Measurements from ENCODE around the gene NR1H4. TPM values are rescaled to one million over a fixed set of nuclear protein-coding genes. Genes with fewer than 3 reads are reported as not detected.

NR1H4 gene
- total and polyA plus RNA-seq, 9 of the 15 experiments (the other 6 are each of a cell fraction or from before 2014, with no cell fraction given) = 0.03 TPM; not detected in 8

GRCh38 chr12:100443434-100443833 is 30.2 kb upstream of the NR1H4 start:
- no peak for ATAC-seq
- intact Hi-C loops (cut with micrococcal nuclease) = no loop called here
- H2AFZ ChIP-seq (ENCODE audit: low read depth, low read length) = no peak overlapping the region
- 45% methylated on average over 1 of the region's 1 CpG for WGBS (ENCODE audit: insufficient coverage, low coverage, missing lambda C conversion rate)
- H3K9me1 ChIP-seq (ENCODE audit: control insufficient read depth, insufficient read depth, low read length) = no peaks in the 10 kb centered on the region
- CTCF ChIA-PET (ENCODE audit: low intra/inter-chr PET ratio) = no interaction called here
- no peak overlapping the region for H3K27ac ChIP-seq (ENCODE audit: extremely low read depth, low read depth, low read length)
- no peaks in the 10 kb centered on the region for H3K36me3 ChIP-seq (ENCODE audit: control insufficient read depth, insufficient read depth, low read length)
- no peaks in the 10 kb centered on the region for H3K9me3 ChIP-seq (replicated peaks; ENCODE audit: control insufficient read depth, insufficient read depth, low read depth, low read length)
- H3K79me2 ChIP-seq (ENCODE audit: control insufficient read depth, insufficient read depth, low read length) = no peaks in the 10 kb centered on the region
- BruUV-seq (replicated peaks) = no TSS peak
- H3K4me3 ChIP-seq = no peak overlapping the region
- H3K4me1 ChIP-seq (replicated peaks in 1 of 2; ENCODE audit: control insufficient read depth in 2 of 2, insufficient read depth in 2 of 2, low read length in 2 of 2) = no peaks in the 10 kb centered on the region
- POLR2A ChIA-PET = no interaction called here
- no peak overlapping the region for H3K4me2 ChIP-seq (ENCODE audit: insufficient read depth, low read length)
- no peak for DNase-seq (ENCODE audit: extremely low read depth in 1 of 4, low spot score in 3 of 4)
- in situ Hi-C loops (cut with MboI) = no loop called here
- no peaks in the 10 kb centered on the region for H3K27me3 ChIP-seq (ENCODE audit: control insufficient read depth in 2 of 2, insufficient read depth in 2 of 2, low read length in 2 of 2)
- no peak for FAIRE-seq
- no peak overlapping the region for H3K9ac ChIP-seq (ENCODE audit: insufficient read depth in 1 of 2, low read depth in 2 of 2, low read length in 2 of 2)
- H4K20me1 ChIP-seq (replicated peaks; ENCODE audit: control insufficient read depth, insufficient read depth, low read length) = no peaks in the 10 kb centered on the region
- TF ChIP-seq PTTG1 (tag; IDR thresholded peaks at IDR 0.05; ENCODE audit: low read depth) = no peak
- TF ChIP-seq ZNF224 (CRISPR knock-in tag; IDR thresholded peaks at IDR 0.05) = no peak
- no peak for TF ChIP-seq FOXK1 (CRISPR knock-in tag; IDR thresholded peaks at IDR 0.05; ENCODE audit: borderline replicate concordance)
- no peak for TF ChIP-seq ZNF639 (CRISPR knock-in tag; conservative IDR thresholded peaks at IDR 0.05 in 1 of 2, IDR thresholded peaks at IDR 0.05 in 1 of 2)
- no peak for TF ChIP-seq HDAC1 (IDR thresholded peaks at IDR 0.05)
- TF ChIP-seq BMI1 (IDR thresholded peaks at IDR 0.05; ENCODE audit: low read length) = no peak
- no peak for TF ChIP-seq MTF1 (CRISPR knock-in tag; IDR thresholded peaks at IDR 0.05; ENCODE audit: borderline replicate concordance)
- no peak for TF ChIP-seq ZNF239 (CRISPR knock-in tag; IDR thresholded peaks at IDR 0.05)
- no peak for TF ChIP-seq CLOCK (CRISPR knock-in tag; IDR thresholded peaks at IDR 0.05; ENCODE audit: borderline replicate concordance)
- TF ChIP-seq HES1 (IDR thresholded peaks at IDR 0.05; ENCODE audit: low read depth) = no peak

All from K562 (cell line).